ENCODE data around the gene INPP4B. TPM values are rescaled to one million over a fixed set of nuclear protein-coding genes. Genes with fewer than 3 reads are reported as not detected.

INPP4B gene
- total RNA-seq, 2 experiments from 2014 or later, result not detected

DNA sequence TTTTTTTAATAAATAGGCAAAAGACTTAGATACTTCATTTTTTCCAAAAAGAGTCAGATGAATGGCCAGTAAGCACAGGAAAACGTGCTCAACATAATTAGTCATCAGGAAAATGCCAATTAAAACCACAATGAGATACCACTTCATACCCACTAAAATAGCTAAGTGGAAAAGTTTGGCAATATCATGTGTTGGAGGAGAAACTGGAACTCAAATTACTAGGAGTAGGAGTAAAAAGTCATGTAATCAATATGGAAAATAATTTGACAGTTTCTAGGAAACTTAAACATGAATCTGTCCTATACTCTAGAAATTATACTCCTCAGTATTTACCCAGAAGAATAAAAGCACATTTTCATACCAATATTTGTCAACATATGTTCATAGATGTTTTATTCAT, 449.8 kb downstream of the INPP4B start:
- no peak overlapping the region for H3K27ac ChIP-seq (ENCODE audit: low read depth, low read length, poor library complexity, severe bottlenecking)

GRCh38 chr4:142393127-142393526, 453.0 kb downstream of the INPP4B start:
- Histone ChIP-seq H4K20me1 (ENCODE audit: insufficient read depth, low read length) (no peaks in the 10 kb centered on the region), H2AFZ (ENCODE audit: low read length) (no peak overlapping the region), H3K4me3 (ENCODE audit: low read depth, low read length, poor library complexity, severe bottlenecking) (no peak overlapping the region), H3K4me1 (ENCODE audit: insufficient read depth, low read length, poor library complexity, severe bottlenecking) (no peaks in the 10 kb centered on the region), H3K36me3 (ENCODE audit: insufficient read depth, low read length) (no peaks in the 10 kb centered on the region), H3K9me3 (ENCODE audit: low read length) (no peaks in the 10 kb centered on the region), H3K4me2 (ENCODE audit: low read length) (no peak overlapping the region), H3K27ac (ENCODE audit: low read depth, low read length, poor library complexity, severe bottlenecking) (no peak overlapping the region), H3K79me2 (ENCODE audit: insufficient read depth, low read depth, low read length) (no peaks in the 10 kb centered on the region), H3K9me2 (ENCODE audit: insufficient read depth, low read length) (no peaks in the 10 kb centered on the region)
- TF ChIP-seq EZH2phosphoT487 (IDR thresholded peaks at IDR 0.05; ENCODE audit: borderline replicate concordance, low read depth, low read length) (no peak), CTCF (conservative IDR thresholded peaks at IDR 0.05; ENCODE audit: low read length) (no peak)
- no peak for DNase-seq (ENCODE audit: low spot score)
- intact Hi-C loops (cut with micrococcal nuclease; ENCODE audit: unreplicated experiment), result no loop called here
- no TSS peak for BruUV-seq (replicated peaks)
- CTCF ChIA-PET (ENCODE audit: unreplicated experiment), result no interaction called here
- POLR2A ChIA-PET, result no interaction called here

More for the DNA sequence above, 449.8 kb downstream of the INPP4B start:
- Histone ChIP-seq H3K36me3 (ENCODE audit: insufficient read depth, low read length) (no peaks in the 10 kb centered on the region), H3K9me3 (ENCODE audit: low read length) (no peaks in the 10 kb centered on the region), H3K9me2 (ENCODE audit: insufficient read depth, low read length) (no peaks in the 10 kb centered on the region), H4K20me1 (ENCODE audit: insufficient read depth, low read length) (no peaks in the 10 kb centered on the region), H2AFZ (ENCODE audit: low read length) (no peak overlapping the region), H3K79me2 (ENCODE audit: insufficient read depth, low read depth, low read length) (no peaks in the 10 kb centered on the region), H3K4me2 (ENCODE audit: low read length) (no peak overlapping the region), H3K4me3 (ENCODE audit: low read depth, low read length, poor library complexity, severe bottlenecking) (no peak overlapping the region), H3K4me1 (ENCODE audit: insufficient read depth, low read length, poor library complexity, severe bottlenecking) (no peaks in the 10 kb centered on the region)
- BruUV-seq (replicated peaks), result no TSS peak
- ChIA-PET POLR2A (no interaction called here), CTCF (ENCODE audit: unreplicated experiment) (no interaction called here)
- intact Hi-C loops (cut with micrococcal nuclease; ENCODE audit: unreplicated experiment), result no loop called here
- no peak for TF ChIP-seq EZH2phosphoT487 (IDR thresholded peaks at IDR 0.05; ENCODE audit: borderline replicate concordance, low read depth, low read length)
- no peak for TF ChIP-seq CTCF (conservative IDR thresholded peaks at IDR 0.05; ENCODE audit: low read length)
- DNase-seq (ENCODE audit: low spot score), result no peak

GRCh38 chr4:142386856-142387255, 459.2 kb downstream of the INPP4B start:
- Histone ChIP-seq H3K9me3 (ENCODE audit: low read length) (no peaks in the 10 kb centered on the region), H3K36me3 (ENCODE audit: insufficient read depth, low read length) (no peaks in the 10 kb centered on the region), H3K27ac (ENCODE audit: low read depth, low read length, poor library complexity, severe bottlenecking) (no peak overlapping the region), H3K4me3 (ENCODE audit: low read depth, low read length, poor library complexity, severe bottlenecking) (no peak overlapping the region), H3K9me2 (ENCODE audit: insufficient read depth, low read length) (no peaks in the 10 kb centered on the region), H3K4me2 (ENCODE audit: low read length) (no peak overlapping the region), H2AFZ (ENCODE audit: low read length) (no peak overlapping the region), H3K4me1 (ENCODE audit: insufficient read depth, low read length, poor library complexity, severe bottlenecking) (no peaks in the 10 kb centered on the region), H4K20me1 (ENCODE audit: insufficient read depth, low read length) (no peaks in the 10 kb centered on the region; the same call in 1 of the 2 replicates), H3K79me2 (ENCODE audit: insufficient read depth, low read depth, low read length) (no peaks in the 10 kb centered on the region)
- BruUV-seq (replicated peaks), result no TSS peak
- CTCF ChIA-PET (ENCODE audit: unreplicated experiment), result no interaction called here
- no peak for DNase-seq (ENCODE audit: low spot score)
- intact Hi-C loops (cut with micrococcal nuclease; ENCODE audit: unreplicated experiment), result no loop called here
- POLR2A ChIA-PET, result no interaction called here
- no peak for TF ChIP-seq EZH2phosphoT487 (IDR thresholded peaks at IDR 0.05; ENCODE audit: borderline replicate concordance, low read depth, low read length)
- TF ChIP-seq CTCF (conservative IDR thresholded peaks at IDR 0.05; ENCODE audit: low read length), result no peak
